Activated CD8-positive, alpha-beta memory T cell treated with anti-CD3 and anti-CD28 coated beads, Interleukin-2, amount 10 ng/mL, durations not matched to agents 7 days and 5 days (primary cell): ENCODE results near the gene CLEC12A. TPM values are rescaled to one million over a fixed set of nuclear protein-coding genes. Genes with fewer than 3 reads are reported as not detected.
"Not testable (repeated sequence)": the region's sequence is repeated elsewhere in the genome, so short reads cannot be mapped to it uniquely, and the experiment has no call there.

ENCODE experiments used
- ATAC-seq: fragments of 150-1000 bp; cut with Tn5 transposase; one replicate; pipeline ENCODE4 v1.10.0; 2021; ENCODE audit warnings: moderate library complexity
- CTCF ChIA-PET: fragments of 350-600 bp; sonication (Branson Sonifier 250); formaldehyde crosslinking; loops from one replicate; lab custom pipeline; 2021; ENCODE audit warnings: antibody characterized with exemption; lab: Charles Lee
- DNase-seq: peaks from one replicate; pipeline ENCODE4 v3.0.0-alpha.2; 2020
- H3K27ac Mint-ChIP-seq: one replicate; pipeline ENCODE4 v1.8.0; 2021; ENCODE audit warnings: mild to moderate bottlenecking, mixed read lengths
- H3K27me3 Mint-ChIP-seq: one replicate; pipeline ENCODE4 v1.8.0; 2021; ENCODE audit warnings: mixed read lengths
- H3K36me3 Mint-ChIP-seq: one replicate; pipeline ENCODE4 v1.8.0; 2021; ENCODE audit warnings: mild to moderate bottlenecking, mixed read lengths
- H3K4me1 Mint-ChIP-seq: one replicate; pipeline ENCODE4 v1.8.0; 2021; ENCODE audit warnings: mixed read lengths
- H3K4me3 Mint-ChIP-seq: one replicate; pipeline ENCODE4 v1.8.0; 2021; ENCODE audit warnings: mild to moderate bottlenecking, moderate library complexity, mixed read lengths
- H3K9me3 Mint-ChIP-seq: one replicate; pipeline ENCODE4 v1.8.0; 2022; ENCODE audit warnings: low read depth, mixed read lengths
- total RNA-seq, 2 experiments: library from RNA; stranded (reverse); gene quantifications; one replicate each; pipeline ENCODE4 v1.2.3, GENCODE V29; 2021

CLEC12A gene
- total RNA-seq, 2 experiments from 2014 or later = 0.40 to 1.6 TPM

DNA sequence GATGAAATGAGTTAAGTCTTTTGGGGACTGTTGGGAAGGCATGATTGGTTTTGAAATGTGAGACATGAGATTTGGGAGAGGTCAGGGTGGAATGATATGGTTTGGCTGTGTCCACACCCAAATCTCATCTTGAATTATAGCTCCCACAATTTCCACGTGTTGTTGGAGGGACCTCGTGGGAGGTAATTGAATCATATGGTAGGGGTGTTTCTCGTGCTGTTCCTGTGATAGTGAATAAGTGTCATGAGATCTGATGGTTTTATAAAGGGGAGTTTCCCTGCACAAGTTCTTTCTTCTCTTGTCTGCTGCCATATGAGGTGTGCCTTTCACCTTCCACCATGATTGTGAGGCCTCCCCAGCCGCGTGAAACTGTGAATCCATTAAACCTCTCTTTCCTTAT lies 5.4 kb downstream of the CLEC12A start:
- H3K27ac Mint-ChIP-seq, H3K4me3 Mint-ChIP-seq, DNase-seq, CTCF ChIA-PET, H3K36me3 Mint-ChIP-seq, H3K4me1 Mint-ChIP-seq, ATAC-seq, H3K9me3 Mint-ChIP-seq: not testable (repeated sequence)
- peaks cover 21% of the 10 kb centered on the region for H3K27me3 Mint-ChIP-seq

DNA sequence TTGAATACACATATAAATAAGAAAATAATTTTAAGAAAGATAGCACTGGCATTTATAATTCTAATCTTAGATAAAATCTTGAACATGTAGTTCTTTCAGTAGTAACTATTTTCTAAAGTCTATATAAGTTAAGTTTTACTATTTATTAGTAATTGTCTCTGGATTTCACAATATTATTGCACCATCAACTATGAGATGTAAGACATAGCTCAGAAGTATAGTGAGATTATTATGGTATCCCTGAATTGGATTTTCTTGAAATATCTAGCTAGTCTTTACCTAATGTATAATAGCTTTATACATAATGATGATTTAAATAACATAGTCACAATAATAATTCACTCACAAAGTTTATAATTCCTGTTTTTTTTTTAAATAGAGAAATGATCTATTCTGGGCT lies 6.7 kb downstream of the CLEC12A start:
- peaks cover 8% of the 10 kb centered on the region for H3K36me3 Mint-ChIP-seq
- CTCF ChIA-PET = interaction anchor here (0.9 to 1.0 kb wide), 2 partner anchors 9 to 38 kb away, joined by 3 read pairs; no protein-coding TSS in a partner anchor
- DNase-seq (no peak), ATAC-seq (no peak)
- H3K9me3 Mint-ChIP-seq = peaks cover 7% of the 10 kb centered on the region
- no peak overlapping the region for H3K27ac Mint-ChIP-seq
- H3K4me3 Mint-ChIP-seq = no peak overlapping the region
- peaks cover 18% of the 10 kb centered on the region for H3K27me3 Mint-ChIP-seq
- H3K4me1 Mint-ChIP-seq = no peaks in the 10 kb centered on the region

DNA sequence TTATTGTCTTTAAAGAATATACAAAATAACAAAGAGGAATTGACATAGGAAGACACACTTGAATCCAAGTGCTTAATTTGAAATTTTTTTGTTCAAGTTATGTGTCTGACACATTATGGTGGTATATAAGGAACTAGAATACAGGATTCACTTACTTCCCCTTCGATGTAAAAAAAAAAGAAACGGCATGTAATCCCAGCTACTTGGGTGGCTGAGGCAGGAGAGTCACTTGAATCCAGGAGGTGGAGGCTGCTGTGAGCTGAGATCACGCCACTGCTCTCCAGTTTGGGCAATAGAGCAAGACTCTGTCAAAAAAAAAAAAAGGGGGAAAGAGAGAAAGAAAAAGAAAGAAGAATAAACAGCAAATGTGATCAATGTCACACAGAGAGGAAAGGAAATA lies 8.9 kb downstream of the CLEC12A start:
- no peak overlapping the region for H3K27ac Mint-ChIP-seq
- peaks cover 5% of the 10 kb centered on the region for H3K9me3 Mint-ChIP-seq
- ATAC-seq = no peak
- H3K4me3 Mint-ChIP-seq = no peak overlapping the region
- no peak for DNase-seq
- peaks cover 4% of the 10 kb centered on the region for H3K36me3 Mint-ChIP-seq
- CTCF ChIA-PET = no interaction called here
- H3K27me3 Mint-ChIP-seq = peaks cover 9% of the 10 kb centered on the region
- no peaks in the 10 kb centered on the region for H3K4me1 Mint-ChIP-seq

DNA sequence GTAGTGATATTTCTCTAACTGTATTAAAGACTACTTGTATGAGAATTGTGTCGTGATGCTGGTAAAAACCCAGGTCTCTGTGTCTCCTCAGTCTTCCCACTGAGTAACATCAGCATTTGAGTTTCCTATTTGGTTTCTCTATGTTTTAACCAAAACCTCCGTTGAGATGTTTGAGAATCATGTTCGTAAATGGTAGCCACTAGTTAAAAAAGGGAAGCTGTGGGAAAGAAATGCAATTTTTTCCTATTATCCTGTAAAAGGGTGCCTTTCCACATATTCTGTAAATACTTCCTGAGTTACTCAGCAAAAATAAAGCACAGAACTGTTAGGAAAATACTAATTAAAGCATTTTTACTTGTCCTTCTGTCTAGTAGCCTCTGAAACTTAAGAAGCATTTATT lies 20.7 kb downstream of the CLEC12A start:
- no peaks in the 10 kb centered on the region for H3K4me1 Mint-ChIP-seq
- ATAC-seq (no peak), DNase-seq (no peak)
- no peak overlapping the region for H3K27ac Mint-ChIP-seq
- peaks cover 63% of the 10 kb centered on the region for H3K27me3 Mint-ChIP-seq
- H3K4me3 Mint-ChIP-seq = no peak overlapping the region
- CTCF ChIA-PET = interaction anchor here (1.2 kb wide), 1 partner anchor 14 kb away, joined by 3 read pairs; no protein-coding TSS in a partner anchor
- H3K9me3 Mint-ChIP-seq = no peaks in the 10 kb centered on the region
- H3K36me3 Mint-ChIP-seq = no peaks in the 10 kb centered on the region

DNA sequence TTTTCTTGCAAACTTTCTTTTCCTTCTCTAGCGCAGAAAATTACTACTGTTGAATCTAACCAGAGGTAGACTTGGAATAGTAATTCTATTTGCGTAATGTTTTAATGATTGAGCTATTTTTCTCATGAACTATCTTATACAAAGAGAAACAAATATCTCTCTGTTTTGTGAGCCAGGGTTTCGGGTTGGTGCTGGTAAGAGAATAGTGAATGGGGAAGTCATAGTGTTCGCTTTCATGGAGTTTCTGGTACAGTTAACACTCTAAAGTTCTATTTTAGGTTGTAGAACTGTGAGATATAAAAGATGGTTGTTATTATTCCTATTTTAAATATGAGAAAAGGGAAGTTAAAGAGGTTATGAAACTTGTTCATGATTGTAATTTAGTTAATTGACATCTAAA lies 21.1 kb downstream of the CLEC12A start:
- CTCF ChIA-PET = interaction anchor here (1.2 kb wide), 1 partner anchor 14 kb away, joined by 3 read pairs; no protein-coding TSS in a partner anchor
- Mint-ChIP-seq H3K27me3 (peaks cover 65% of the 10 kb centered on the region), H3K36me3 (no peaks in the 10 kb centered on the region)

DNA sequence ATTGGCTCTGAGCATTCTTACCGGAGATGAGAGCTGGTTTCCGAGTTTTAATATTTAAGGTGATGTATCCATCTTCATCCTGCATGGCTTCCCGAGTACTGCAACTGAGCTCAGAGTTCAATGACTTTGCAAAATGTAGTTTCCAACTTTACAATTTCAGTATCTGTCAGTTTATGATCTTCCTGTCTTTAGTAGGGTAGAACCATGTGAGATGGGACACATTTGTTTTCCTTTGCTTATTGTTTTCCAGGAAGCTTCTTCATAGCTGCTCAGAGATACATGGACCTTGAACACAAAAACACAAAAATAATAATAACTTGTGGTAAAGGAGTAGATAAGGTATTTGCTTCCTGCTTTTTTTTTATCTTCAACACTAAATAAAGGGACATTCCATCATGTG lies 27.8 kb downstream of the CLEC12A start, which contains the start of gene CLEC1B:
Gene CLEC1B (minus strand): TSS at position 106 of the 400 bp plus-strand sequence. CDS start 21 bp downstream, at position 85.
- ATAC-seq = no peak
- no peaks in the 10 kb centered on the region for H3K36me3 Mint-ChIP-seq
- CTCF ChIA-PET = interaction anchor here (3.7 kb wide), 1 partner anchor 11 kb away, joined by 17 read pairs; the partner anchor contains the start of gene CLEC12B
- no peak for DNase-seq
- no peak within 1 kb of the TSS for H3K4me3 Mint-ChIP-seq
- H3K27ac Mint-ChIP-seq = no peak within 1 kb of the TSS
- H3K27me3 Mint-ChIP-seq = peaks cover 49% of the 10 kb centered on the region
- no peaks in the 10 kb centered on the region for H3K4me1 Mint-ChIP-seq
- no peaks in the 10 kb centered on the region for H3K9me3 Mint-ChIP-seq

More for the DNA sequence above, 21.1 kb downstream of the CLEC12A start:
- Mint-ChIP-seq H3K4me1 (no peaks in the 10 kb centered on the region), H3K27ac (no peak overlapping the region), H3K4me3 (no peak overlapping the region), H3K9me3 (no peaks in the 10 kb centered on the region)
- DNase-seq = no peak
- no peak for ATAC-seq

DNA sequence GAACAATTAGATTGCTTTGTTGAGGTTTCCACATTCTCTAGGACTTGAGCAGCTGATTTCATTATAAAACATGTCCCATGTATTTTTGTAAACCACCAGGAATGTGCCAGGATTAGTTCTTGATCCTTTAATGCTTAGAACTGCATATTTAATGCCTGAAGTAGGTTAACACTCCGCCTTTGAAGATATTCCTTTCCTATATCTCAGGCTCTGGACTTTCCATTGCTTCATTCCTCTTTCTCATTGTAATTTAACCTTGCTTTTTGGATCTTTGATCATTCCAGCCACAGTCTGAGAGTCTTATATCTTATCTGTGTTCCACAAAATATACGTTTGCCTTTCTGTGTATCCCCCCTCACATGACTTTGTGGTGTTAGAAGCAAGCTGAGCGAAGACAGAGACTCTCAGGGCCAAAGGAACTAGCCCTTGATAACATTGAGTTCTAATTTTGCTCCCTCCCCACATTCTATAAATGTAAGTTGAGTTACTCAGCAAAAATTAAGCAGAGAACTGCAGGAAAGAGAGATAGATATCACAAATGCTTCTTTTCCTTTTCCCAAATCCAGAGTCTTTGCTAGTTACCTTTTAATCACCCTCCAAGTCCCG lies 30.1 kb downstream of the CLEC12A start:
- Mint-ChIP-seq H3K36me3 (no peaks in the 10 kb centered on the region), H3K4me3 (no peak overlapping the region), H3K9me3 (no peaks in the 10 kb centered on the region), H3K4me1 (no peaks in the 10 kb centered on the region), H3K27ac (no peak overlapping the region), H3K27me3 (peaks cover 44% of the 10 kb centered on the region)
- CTCF ChIA-PET = interaction anchor here (1.3 to 3.7 kb wide), 2 partner anchors 8 to 187 kb away, joined by 3 to 17 read pairs; partner anchors contain the start of gene CLEC12B
- DNase-seq = no peak
- ATAC-seq = no peak

DNA sequence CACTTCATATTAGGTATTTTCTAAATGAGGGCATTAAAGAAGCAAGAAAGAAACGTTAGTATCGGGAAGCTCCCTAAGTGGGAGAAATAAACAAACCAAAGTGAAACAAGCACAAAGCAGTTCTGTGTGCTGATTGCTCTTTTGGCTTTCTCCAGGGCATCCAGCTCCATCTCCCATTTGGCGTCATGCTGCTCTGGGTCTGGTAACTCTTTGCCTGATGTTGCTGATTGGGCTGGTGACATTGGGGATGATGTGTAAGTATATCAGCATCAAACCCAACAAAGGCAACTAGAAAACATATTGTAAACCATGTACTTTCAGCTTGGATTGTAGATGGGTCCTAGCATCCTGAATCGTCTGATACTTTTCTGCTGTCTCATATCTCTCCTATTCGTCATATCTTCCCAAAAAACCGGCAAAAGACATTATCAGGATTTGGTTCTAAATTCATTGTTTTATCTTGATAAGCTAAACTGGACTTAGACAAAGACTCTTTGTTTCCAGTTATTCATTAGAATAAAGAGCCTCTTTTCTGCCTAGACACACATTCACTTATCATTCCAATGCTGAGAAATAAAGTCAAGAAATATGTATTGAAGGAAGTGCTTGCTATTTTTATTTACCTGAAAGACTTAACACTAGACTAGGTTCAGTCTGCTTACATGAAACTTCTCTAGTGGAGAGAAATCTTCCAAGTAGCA lies 41.6 kb downstream of the CLEC12A start:
- ATAC-seq (no peak), DNase-seq (no peak)
- Mint-ChIP-seq H3K4me1 (no peaks in the 10 kb centered on the region), H3K4me3 (no peak overlapping the region), H3K27me3 (peaks cover 59% of the 10 kb centered on the region), H3K36me3 (no peaks in the 10 kb centered on the region), H3K27ac (no peak overlapping the region), H3K9me3 (no peaks in the 10 kb centered on the region)
- CTCF ChIA-PET = interaction anchor here (1.0 to 5.5 kb wide), 2 partner anchors 198 to 264 kb away, joined by 3 to 25 read pairs; no protein-coding TSS in a partner anchor

DNA sequence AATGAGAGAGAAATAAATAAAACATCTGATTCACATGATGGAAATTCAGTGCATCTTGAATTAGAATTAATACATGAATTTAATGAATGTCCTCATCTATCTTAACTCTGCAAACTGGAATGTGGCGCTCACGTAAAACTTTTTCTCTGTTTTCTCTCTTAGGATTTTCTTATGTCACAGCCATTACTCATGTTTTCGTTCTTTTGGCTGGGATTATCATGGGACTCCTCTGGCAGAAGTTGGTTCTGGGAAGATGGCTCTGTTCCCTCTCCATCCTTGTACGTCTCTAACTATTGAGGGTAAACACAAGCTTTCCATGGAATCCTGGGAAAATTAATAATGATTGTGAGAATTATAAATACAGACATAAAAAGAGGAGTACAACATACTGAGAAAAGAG lies 44.2 kb downstream of the CLEC12A start:
- H3K4me3 Mint-ChIP-seq = no peak overlapping the region
- CTCF ChIA-PET = no interaction called here
- H3K9me3 Mint-ChIP-seq = no peaks in the 10 kb centered on the region
- no peak overlapping the region for H3K27ac Mint-ChIP-seq
- ATAC-seq (no peak), DNase-seq (no peak)
- no peaks in the 10 kb centered on the region for H3K4me1 Mint-ChIP-seq
- peaks cover 49% of the 10 kb centered on the region for H3K27me3 Mint-ChIP-seq
- no peaks in the 10 kb centered on the region for H3K36me3 Mint-ChIP-seq

DNA sequence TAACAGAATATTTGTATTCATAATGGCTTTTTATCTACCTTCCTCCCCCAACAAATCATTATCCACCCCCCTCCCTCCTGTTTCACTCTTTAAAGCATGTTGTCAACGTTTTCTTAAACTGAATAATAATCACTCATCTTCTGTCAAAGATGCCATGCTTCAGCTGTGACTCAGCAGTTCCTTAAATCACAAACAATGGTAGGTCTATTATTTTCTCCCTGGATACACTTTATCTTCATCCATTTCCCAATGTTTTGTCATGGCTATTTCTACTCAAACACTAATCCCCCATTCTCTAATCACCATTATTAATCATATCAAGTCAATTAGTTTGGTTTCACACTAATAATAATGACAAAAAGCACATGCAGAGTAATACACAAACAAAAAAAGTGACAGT lies 45.7 kb downstream of the CLEC12A start:
- ATAC-seq = no peak
- no peak overlapping the region for H3K4me3 Mint-ChIP-seq
- H3K36me3 Mint-ChIP-seq = no peaks in the 10 kb centered on the region
- H3K27me3 Mint-ChIP-seq = peaks cover 43% of the 10 kb centered on the region
- CTCF ChIA-PET = interaction anchor here (0.6 kb wide), 2 partner anchors 21 to 77 kb away, joined by 3 read pairs; no protein-coding TSS in a partner anchor
- H3K9me3 Mint-ChIP-seq = no peaks in the 10 kb centered on the region
- no peak for DNase-seq
- H3K27ac Mint-ChIP-seq = no peak overlapping the region
- H3K4me1 Mint-ChIP-seq = no peaks in the 10 kb centered on the region

DNA sequence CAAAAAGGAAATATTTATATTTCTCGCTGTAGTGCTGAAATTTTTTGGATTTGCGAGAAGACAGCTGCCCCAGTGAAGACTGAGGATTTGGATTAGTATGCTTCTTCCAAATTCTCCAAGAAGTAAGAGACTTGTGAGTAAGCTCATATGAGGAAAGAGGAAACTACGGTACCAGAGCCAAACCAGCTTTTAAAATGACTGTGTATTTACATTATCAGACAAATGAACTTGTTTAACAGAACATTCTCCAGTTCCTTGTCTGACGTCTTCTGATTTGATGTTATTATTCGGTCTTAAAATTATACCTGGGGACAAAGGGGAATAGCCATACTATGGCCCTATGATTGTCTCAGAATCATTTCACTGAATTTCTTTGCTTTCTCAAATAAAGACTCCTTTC lies 47.2 kb downstream of the CLEC12A start:
- ATAC-seq = no peak
- no peaks in the 10 kb centered on the region for H3K36me3 Mint-ChIP-seq
- H3K27ac Mint-ChIP-seq = no peak overlapping the region
- DNase-seq = no peak
- CTCF ChIA-PET = interaction anchor here (1.6 kb wide), 1 partner anchor 205 kb away, joined by 4 read pairs; no protein-coding TSS in a partner anchor
- no peaks in the 10 kb centered on the region for H3K9me3 Mint-ChIP-seq
- no peaks in the 10 kb centered on the region for H3K4me1 Mint-ChIP-seq
- peaks cover 33% of the 10 kb centered on the region for H3K27me3 Mint-ChIP-seq
- no peak overlapping the region for H3K4me3 Mint-ChIP-seq

DNA sequence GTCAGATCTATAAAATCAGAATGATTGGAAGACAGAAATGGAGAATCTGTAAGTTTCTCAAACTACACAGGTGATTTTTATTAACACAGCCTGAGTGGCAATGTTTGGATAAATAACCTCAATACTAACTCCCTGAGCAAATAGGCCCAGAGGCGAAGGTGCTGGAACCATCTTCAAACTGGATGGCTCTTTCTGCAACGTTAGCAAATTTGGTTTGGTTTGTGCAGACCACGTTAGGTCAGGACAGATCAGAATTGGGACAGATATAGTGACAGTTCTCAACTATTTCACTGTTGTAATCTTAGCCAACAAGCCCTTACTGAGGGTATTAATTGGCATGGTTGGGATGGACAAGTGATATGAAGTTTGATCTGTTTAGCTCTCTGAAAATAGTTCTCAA lies 50.1 kb downstream of the CLEC12A start:
- H3K4me3 Mint-ChIP-seq = no peak overlapping the region
- CTCF ChIA-PET = interaction anchor here (0.8 kb wide), 1 partner anchor 10 kb away, joined by 3 read pairs; no protein-coding TSS in a partner anchor
- no peak overlapping the region for H3K27ac Mint-ChIP-seq
- peaks cover 2% of the 10 kb centered on the region for H3K9me3 Mint-ChIP-seq
- H3K36me3 Mint-ChIP-seq = no peaks in the 10 kb centered on the region
- peaks cover 21% of the 10 kb centered on the region for H3K27me3 Mint-ChIP-seq
- H3K4me1 Mint-ChIP-seq = no peaks in the 10 kb centered on the region
- DNase-seq = no peak
- ATAC-seq = no peak

DNA sequence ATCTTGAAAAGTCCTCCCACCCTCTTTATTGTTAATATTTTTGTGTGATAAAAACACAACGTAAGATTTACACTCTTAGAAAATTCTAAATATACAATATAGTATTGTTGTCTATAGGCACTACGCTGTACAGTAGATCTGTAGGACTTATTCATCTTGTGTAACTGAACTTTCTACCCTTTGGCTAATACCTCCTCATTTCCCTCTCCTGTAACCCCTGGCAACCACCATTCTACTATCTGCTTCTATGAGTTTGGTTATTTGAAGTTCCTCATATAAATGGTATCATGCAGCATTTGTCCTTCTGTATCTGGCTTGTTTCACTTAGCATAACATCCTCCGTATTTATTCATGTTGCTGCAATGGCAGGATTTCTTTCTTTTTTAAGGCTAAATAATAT lies 54.0 kb downstream of the CLEC12A start:
- no peak for ATAC-seq
- Mint-ChIP-seq H3K4me1 (no peaks in the 10 kb centered on the region), H3K36me3 (no peaks in the 10 kb centered on the region), H3K27me3 (peaks cover 18% of the 10 kb centered on the region), H3K27ac (no peak overlapping the region), H3K4me3 (no peak overlapping the region), H3K9me3 (peaks cover 2% of the 10 kb centered on the region)
- CTCF ChIA-PET = interaction anchor here (1.1 kb wide), 1 partner anchor 211 kb away, joined by 3 read pairs; no protein-coding TSS in a partner anchor
- no peak for DNase-seq
